ENCODE measurements around the gene KRTAP2-3. TPM values are rescaled to one million over a fixed set of nuclear protein-coding genes. Genes with fewer than 3 reads are reported as not detected.
"Not testable (repeated sequence)": the region's sequence is repeated elsewhere in the genome, so short reads cannot be mapped to it uniquely, and the experiment has no call there.

Gene KRTAP2-3
- total RNA-seq, 2 experiments from 2014 or later = not detected

DNA sequence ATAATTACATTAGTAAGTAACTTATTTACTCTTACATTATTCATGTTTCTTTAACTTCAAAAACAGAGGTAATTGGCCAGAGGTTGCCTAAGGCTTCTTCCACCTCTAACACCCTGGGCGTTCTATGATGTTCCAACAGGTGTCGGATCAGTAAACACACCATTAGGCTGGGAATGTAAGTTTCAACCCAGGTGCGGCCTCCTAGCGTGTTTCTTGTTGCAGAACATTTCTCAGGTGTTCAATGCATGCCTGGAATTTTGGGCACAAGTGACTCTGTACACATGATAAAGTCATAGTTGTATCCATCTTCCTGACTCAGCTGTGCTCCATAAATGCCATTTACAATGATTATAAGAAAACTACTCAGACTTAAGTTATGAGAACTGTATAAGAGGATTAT lies 5.9 kb downstream of the KRTAP2-3 start:
- no peak for ATAC-seq

DNA sequence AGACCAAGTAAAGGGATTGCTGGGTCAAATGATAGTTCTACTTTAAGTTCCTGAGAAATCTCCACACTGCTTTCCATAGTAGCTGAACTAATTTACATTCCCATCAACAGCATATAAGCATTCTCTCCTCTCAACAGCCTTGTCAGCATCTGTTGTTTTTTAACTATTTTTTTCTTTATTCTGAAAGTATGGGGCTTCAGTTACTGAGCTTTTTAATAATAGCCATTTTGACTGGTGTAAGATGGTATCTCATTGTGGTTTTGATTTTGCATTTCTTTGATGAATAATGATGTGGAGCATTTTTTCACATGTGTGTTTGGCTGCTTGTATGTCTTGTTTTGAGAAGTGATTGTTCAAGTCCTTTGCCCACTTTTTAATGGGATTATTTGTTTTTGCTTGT lies 7.3 kb downstream of the KRTAP2-3 start:
- Mint-ChIP-seq H3K27ac (no peak overlapping the region), H3K4me1 (ENCODE audit: low read depth) (no peaks in the 10 kb centered on the region), H3K9me3 (no peaks in the 10 kb centered on the region), H3K4me3 (no peak overlapping the region), H3K36me3 (ENCODE audit: low read depth) (no peaks in the 10 kb centered on the region), H3K27me3 (peaks cover 12% of the 10 kb centered on the region)
- intact Hi-C loops (cut with micrococcal nuclease) = no loop called here
- no peak for DNase-seq
- ChIA-PET CTCF (no interaction called here), POLR2A (no interaction called here)
- TF ChIP-seq, protein P1, sequence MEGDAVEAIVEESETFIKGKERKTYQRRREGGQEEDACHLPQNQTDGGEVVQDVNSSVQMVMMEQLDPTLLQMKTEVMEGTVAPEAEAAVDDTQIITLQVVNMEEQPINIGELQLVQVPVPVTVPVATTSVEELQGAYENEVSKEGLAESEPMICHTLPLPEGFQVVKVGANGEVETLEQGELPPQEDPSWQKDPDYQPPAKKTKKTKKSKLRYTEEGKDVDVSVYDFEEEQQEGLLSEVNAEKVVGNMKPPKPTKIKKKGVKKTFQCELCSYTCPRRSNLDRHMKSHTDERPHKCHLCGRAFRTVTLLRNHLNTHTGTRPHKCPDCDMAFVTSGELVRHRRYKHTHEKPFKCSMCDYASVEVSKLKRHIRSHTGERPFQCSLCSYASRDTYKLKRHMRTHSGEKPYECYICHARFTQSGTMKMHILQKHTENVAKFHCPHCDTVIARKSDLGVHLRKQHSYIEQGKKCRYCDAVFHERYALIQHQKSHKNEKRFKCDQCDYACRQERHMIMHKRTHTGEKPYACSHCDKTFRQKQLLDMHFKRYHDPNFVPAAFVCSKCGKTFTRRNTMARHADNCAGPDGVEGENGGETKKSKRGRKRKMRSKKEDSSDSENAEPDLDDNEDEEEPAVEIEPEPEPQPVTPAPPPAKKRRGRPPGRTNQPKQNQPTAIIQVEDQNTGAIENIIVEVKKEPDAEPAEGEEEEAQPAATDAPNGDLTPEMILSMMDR (IDR thresholded peaks at IDR 0.05) = no peak
- no peak for ATAC-seq

More for the DNA sequence above, 5.9 kb downstream of the KRTAP2-3 start:
- TF ChIP-seq, protein P1 (IDR thresholded peaks at IDR 0.05) = no peak
- no peak for DNase-seq
- H3K36me3 Mint-ChIP-seq (ENCODE audit: low read depth) = no peaks in the 10 kb centered on the region
- peaks cover 18% of the 10 kb centered on the region for H3K27me3 Mint-ChIP-seq
- intact Hi-C loops (cut with micrococcal nuclease) = no loop called here
- ChIA-PET POLR2A (no interaction called here), CTCF (no interaction called here)
- no peaks in the 10 kb centered on the region for H3K4me1 Mint-ChIP-seq (ENCODE audit: low read depth)
- no peak overlapping the region for H3K27ac Mint-ChIP-seq
- H3K9me3 Mint-ChIP-seq = no peaks in the 10 kb centered on the region
- H3K4me3 Mint-ChIP-seq = no peak overlapping the region

DNA sequence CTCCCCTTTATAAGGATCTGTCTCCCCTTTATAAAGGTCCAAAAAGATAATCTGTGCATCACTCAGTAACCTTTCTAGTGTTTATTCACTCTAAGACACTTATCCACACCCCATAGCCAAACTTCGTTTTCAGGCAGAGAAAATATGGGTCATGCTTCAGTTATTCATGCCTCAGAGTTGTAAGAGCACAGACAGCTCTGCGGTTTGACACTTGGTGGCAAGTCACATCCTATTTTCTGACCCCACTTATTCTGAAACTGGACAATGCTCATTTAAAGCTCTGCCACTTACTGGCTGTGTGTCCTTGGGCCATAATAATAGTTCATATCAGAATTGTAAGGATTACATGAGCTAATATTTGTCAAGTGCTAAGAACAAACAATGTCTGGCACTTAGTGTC lies 10.8 kb downstream of the KRTAP2-3 start:
- TF ChIP-seq, protein P1 (IDR thresholded peaks at IDR 0.05) = no peak
- CTCF ChIA-PET = no interaction called here
- no peaks in the 10 kb centered on the region for H3K36me3 Mint-ChIP-seq (ENCODE audit: low read depth)
- ATAC-seq (no peak), DNase-seq (no peak)
- no peaks in the 10 kb centered on the region for H3K9me3 Mint-ChIP-seq
- no peak overlapping the region for H3K27ac Mint-ChIP-seq
- peaks cover 2% of the 10 kb centered on the region for H3K4me1 Mint-ChIP-seq (ENCODE audit: low read depth)
- intact Hi-C loops (cut with micrococcal nuclease) = no loop called here
- POLR2A ChIA-PET = no interaction called here
- H3K4me3 Mint-ChIP-seq = no peak overlapping the region
- peaks cover 16% of the 10 kb centered on the region for H3K27me3 Mint-ChIP-seq

DNA sequence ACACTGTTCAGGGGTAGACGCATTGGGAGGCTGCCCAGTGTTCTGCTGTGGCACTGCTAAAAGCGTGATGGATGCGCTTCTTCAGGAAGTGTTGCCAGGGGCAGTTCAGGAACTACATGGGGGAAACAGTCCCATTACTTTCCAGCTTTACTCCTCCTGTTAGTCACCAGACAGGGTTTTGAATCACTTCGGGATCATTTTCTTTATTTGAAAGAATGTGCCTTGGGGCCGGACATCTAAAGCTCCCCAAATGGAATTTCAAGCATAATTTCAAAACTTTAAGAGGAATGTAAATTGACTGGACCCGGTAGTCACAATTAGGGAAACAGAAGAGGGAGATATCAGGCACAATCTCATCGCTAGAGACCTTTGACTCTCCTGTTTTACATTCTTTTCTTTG lies 11.5 kb downstream of the KRTAP2-3 start:
- H3K4me1 Mint-ChIP-seq (ENCODE audit: low read depth) = peaks cover 3% of the 10 kb centered on the region
- ChIA-PET CTCF (no interaction called here), POLR2A (no interaction called here)
- TF ChIP-seq, protein P1 (IDR thresholded peaks at IDR 0.05) = no peak
- H3K9me3 Mint-ChIP-seq = peaks cover 3% of the 10 kb centered on the region
- ATAC-seq = no peak
- H3K4me3 Mint-ChIP-seq = no peak overlapping the region
- H3K27ac Mint-ChIP-seq = no peak overlapping the region
- DNase-seq = no peak
- peaks cover 13% of the 10 kb centered on the region for H3K27me3 Mint-ChIP-seq
- intact Hi-C loops (cut with micrococcal nuclease) = no loop called here
- H3K36me3 Mint-ChIP-seq (ENCODE audit: low read depth) = no peaks in the 10 kb centered on the region

DNA sequence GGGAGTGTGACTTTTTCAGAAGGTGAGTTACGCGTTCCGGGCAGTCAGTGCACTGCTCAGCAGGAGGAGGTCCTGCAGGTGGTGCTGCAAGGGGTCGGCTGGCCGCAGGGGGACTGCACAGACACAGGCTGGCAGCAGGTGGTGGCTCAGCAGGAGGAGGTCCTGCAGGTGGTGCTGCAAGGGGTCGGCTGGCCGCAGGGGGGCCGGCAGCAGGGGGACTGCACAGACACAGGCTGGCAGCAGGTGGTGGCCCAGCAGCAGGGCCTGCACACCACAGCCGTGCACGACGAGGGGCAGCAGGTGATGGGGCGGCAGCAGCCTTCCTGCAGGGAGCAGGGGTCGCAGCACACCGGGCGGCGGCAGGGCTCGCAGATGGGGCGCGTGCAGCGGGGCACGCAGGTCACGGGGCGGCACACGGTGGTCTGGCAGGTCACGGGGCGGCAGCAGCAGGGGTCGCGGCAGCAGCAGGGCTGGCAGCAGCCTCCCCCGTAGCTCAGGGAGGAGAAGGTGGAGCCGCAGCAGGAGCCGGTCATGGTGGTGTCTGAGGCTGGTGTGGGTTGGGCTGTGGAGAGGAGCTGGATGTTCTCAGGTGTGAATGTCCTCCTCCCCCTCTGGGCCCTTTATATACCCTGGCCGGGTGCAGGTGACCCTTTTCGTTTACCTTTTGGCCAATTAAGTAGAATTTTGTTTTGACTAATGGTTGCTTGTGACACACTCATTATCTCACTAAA lies 13.0 kb downstream of the KRTAP2-3 start, which contains the start of gene KRTAP2-1:
KRTAP2-1 (minus strand) TSS at position 582 of the 731 bp plus-strand sequence; CDS start at position 533, 49 bp downstream.
- CTCF ChIA-PET; POLR2A ChIA-PET; H3K4me1 Mint-ChIP-seq (ENCODE audit: low read depth); intact Hi-C loops (cut with micrococcal nuclease); DNase-seq; H3K9me3 Mint-ChIP-seq; H3K4me3 Mint-ChIP-seq; H3K36me3 Mint-ChIP-seq (ENCODE audit: low read depth); H3K27ac Mint-ChIP-seq; ATAC-seq: not testable (repeated sequence)
- peaks cover 13% of the 10 kb centered on the region for H3K27me3 Mint-ChIP-seq

Measured in activated CD8-positive, alpha-beta T cell treated with anti-CD3 and anti-CD28 coated beads for 36 hours (primary cell).